HEK293 (cell line): ENCODE results near the gene DMD.
A peak's percentile ranks its signal among the peaks of the same experiment; 100 is the strongest.

Source experiments
- CTCF ChIA-PET: fragments of 350-600 bp; formaldehyde crosslinking; extraction: SDS; loops from one replicate; lab custom pipeline; 2021; ENCODE audit warnings: antibody characterized with exemption; lab: Yijun Ruan, JAX
- POLR2A ChIA-PET: fragments of 300-600 bp; formaldehyde crosslinking; extraction: SDS; loops from one replicate; lab custom pipeline; 2020; ENCODE audit warnings: antibody characterized with exemption, inconsistent platforms; lab: Yijun Ruan, JAX
- H3K27ac ChIP-seq: fragments of 200-500 bp; sonication (Bioruptor generic); 2 replicates; pipeline ENCODE4 v1.5.1; 2014; ENCODE audit warnings: low read depth, low read length, control low read depth, inconsistent platforms; ENCODE audit errors: extremely low read depth
- H3K36me3 ChIP-seq, 2 experiments: fragments of 200-500 bp in 1 of 2; sonication (Bioruptor generic) in 1 of 2; 1 replicate in 1 of 2; 2 replicates in 1 of 2; pipeline ENCODE4 v1.5.1; 2014 to 2017; ENCODE audit warnings: inconsistent platforms in 2 of 2, low read length in 2 of 2; ENCODE audit not compliant: control insufficient read depth in 2 of 2, insufficient read depth in 1 of 2
- H3K4me1 ChIP-seq: fragments of 200-500 bp; sonication (Bioruptor generic); 2 replicates; pipeline ENCODE4 v1.5.1; 2014; ENCODE audit warnings: mild to moderate bottlenecking, low read length, inconsistent platforms; ENCODE audit not compliant: control insufficient read depth, insufficient read depth
- H3K4me3 ChIP-seq: 2 replicates; pipeline ENCODE4 v1.5.1; 2011; ENCODE audit warnings: low read depth, mild to moderate bottlenecking, control low read depth, low read length, moderate library complexity
- H3K9me3 ChIP-seq: fragments of 200-500 bp; sonication (Bioruptor generic); 2 replicates; pipeline ENCODE4 v1.5.1; 2014; ENCODE audit warnings: low read depth, low read length, inconsistent platforms; ENCODE audit not compliant: control insufficient read depth, insufficient read depth
- GLIS2 ChIP-seq: fragments of 450-650 bp; formaldehyde crosslinking; IDR thresholded peaks from 2 replicates; pipeline ENCODE4 v1.5.1; 2016; ENCODE audit warnings: missing biosample characterization, missing genetic modification characterization
- TRIM28 ChIP-seq: IDR thresholded peaks from 2 replicates; pipeline ENCODE4 v1.6.1; 2011; ENCODE audit warnings: low read length, control low read depth, borderline replicate concordance
- ZFP41 ChIP-seq: fragments of 450-650 bp; formaldehyde crosslinking; IDR thresholded peaks from 2 replicates; pipeline ENCODE4 v1.5.1; 2016; ENCODE audit warnings: missing biosample characterization, missing genetic modification characterization, borderline replicate concordance
- TF ChIP-seq, protein P1 (sequence below): fragments of 450-650 bp; formaldehyde crosslinking; IDR thresholded peaks from 2 replicates; pipeline ENCODE4 v1.5.1; 2016; ENCODE audit warnings: missing biosample characterization, missing genetic modification characterization
- TF ChIP-seq, protein P2 (sequence below): fragments of 450-650 bp; formaldehyde crosslinking; optimal IDR thresholded peaks from 2 replicates; pipeline ENCODE3; 2016; ENCODE audit warnings: missing biosample characterization, mild to moderate bottlenecking, missing genetic modification characterization
- TF ChIP-seq, protein P3 (sequence below): fragments of 450-650 bp; formaldehyde crosslinking; IDR thresholded peaks from 2 replicates; pipeline ENCODE4 v1.5.1; 2016; ENCODE audit warnings: missing biosample characterization, missing genetic modification characterization
- TF ChIP-seq, protein P4 (sequence below): fragments of 450-650 bp; formaldehyde crosslinking; IDR thresholded peaks from 2 replicates; pipeline ENCODE4 v1.5.1; 2017; ENCODE audit warnings: missing biosample characterization, mild to moderate bottlenecking, missing genetic modification characterization, moderate library complexity
- TF ChIP-seq, protein P5 (sequence below): fragments of 450-650 bp; formaldehyde crosslinking; IDR thresholded peaks from 2 replicates; pipeline ENCODE4 v1.5.1; 2016; ENCODE audit warnings: missing biosample characterization, missing genetic modification characterization

Gene DMD

GRCh38 chrX:31547416-31547815 lies 1663.9 kb downstream of the DMD start (continued):
- TF ChIP-seq, protein P1, sequence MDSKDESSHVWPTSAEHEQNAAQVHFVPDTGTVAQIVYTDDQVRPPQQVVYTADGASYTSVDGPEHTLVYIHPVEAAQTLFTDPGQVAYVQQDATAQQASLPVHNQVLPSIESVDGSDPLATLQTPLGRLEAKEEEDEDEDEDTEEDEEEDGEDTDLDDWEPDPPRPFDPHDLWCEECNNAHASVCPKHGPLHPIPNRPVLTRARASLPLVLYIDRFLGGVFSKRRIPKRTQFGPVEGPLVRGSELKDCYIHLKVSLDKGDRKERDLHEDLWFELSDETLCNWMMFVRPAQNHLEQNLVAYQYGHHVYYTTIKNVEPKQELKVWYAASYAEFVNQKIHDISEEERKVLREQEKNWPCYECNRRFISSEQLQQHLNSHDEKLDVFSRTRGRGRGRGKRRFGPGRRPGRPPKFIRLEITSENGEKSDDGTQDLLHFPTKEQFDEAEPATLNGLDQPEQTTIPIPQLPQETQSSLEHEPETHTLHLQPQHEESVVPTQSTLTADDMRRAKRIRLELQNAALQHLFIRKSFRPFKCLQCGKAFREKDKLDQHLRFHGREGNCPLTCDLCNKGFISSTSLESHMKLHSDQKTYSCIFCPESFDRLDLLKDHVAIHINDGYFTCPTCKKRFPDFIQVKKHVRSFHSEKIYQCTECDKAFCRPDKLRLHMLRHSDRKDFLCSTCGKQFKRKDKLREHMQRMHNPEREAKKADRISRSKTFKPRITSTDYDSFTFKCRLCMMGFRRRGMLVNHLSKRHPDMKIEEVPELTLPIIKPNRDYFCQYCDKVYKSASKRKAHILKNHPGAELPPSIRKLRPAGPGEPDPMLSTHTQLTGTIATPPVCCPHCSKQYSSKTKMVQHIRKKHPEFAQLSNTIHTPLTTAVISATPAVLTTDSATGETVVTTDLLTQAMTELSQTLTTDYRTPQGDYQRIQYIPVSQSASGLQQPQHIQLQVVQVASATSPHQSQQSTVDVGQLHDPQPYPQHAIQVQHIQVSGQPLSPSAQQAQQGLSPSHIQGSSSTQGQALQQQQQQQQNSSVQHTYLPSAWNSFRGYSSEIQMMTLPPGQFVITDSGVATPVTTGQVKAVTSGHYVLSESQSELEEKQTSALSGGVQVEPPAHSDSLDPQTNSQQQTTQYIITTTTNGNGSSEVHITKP (tag by site-specific recombination), result no peak
- TF ChIP-seq, protein P2, sequence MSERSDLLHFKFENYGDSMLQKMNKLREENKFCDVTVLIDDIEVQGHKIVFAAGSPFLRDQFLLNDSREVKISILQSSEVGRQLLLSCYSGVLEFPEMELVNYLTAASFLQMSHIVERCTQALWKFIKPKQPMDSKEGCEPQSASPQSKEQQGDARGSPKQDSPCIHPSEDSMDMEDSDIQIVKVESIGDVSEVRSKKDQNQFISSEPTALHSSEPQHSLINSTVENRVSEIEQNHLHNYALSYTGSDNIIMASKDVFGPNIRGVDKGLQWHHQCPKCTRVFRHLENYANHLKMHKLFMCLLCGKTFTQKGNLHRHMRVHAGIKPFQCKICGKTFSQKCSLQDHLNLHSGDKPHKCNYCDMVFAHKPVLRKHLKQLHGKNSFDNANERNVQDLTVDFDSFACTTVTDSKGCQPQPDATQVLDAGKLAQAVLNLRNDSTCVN (tag by site-specific recombination), result no peak

DNA sequence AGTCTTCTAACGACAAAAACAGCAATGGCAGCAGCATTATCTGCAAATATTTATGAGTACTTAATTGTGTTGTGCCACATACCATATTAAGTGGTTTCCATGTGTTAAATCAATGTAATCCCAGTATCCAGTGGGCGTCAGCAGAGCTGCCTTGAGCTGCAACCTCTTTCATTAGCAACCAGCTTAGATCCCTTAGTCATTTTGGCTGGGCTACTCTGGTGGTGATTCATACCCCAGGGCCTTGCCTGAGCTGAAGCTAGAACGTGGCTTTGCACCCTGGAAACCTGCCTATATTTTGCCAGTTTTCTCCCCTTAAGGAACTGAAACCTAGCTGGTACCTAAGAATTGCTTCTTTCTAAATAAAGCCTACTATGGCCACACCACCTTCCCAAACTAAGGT lies 1665.2 kb downstream of the DMD start:
- peaks cover 5% of the 10 kb centered on the region; the same call in 1 of the 2 replicates for H3K4me1 ChIP-seq
- CTCF ChIA-PET, result no interaction called here
- H3K36me3 ChIP-seq, result no peaks in the 10 kb centered on the region
- H3K9me3 ChIP-seq, result no peaks in the 10 kb centered on the region
- H3K4me3 ChIP-seq, result no peak overlapping the region
- POLR2A ChIA-PET, result no interaction called here
- no peak for TF ChIP-seq ZFP41 (tag by site-specific recombination)
- TF ChIP-seq, protein P3, sequence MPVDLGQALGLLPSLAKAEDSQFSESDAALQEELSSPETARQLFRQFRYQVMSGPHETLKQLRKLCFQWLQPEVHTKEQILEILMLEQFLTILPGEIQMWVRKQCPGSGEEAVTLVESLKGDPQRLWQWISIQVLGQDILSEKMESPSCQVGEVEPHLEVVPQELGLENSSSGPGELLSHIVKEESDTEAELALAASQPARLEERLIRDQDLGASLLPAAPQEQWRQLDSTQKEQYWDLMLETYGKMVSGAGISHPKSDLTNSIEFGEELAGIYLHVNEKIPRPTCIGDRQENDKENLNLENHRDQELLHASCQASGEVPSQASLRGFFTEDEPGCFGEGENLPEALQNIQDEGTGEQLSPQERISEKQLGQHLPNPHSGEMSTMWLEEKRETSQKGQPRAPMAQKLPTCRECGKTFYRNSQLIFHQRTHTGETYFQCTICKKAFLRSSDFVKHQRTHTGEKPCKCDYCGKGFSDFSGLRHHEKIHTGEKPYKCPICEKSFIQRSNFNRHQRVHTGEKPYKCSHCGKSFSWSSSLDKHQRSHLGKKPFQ (tag by site-specific recombination), result no peak
- TF ChIP-seq, protein P4, sequence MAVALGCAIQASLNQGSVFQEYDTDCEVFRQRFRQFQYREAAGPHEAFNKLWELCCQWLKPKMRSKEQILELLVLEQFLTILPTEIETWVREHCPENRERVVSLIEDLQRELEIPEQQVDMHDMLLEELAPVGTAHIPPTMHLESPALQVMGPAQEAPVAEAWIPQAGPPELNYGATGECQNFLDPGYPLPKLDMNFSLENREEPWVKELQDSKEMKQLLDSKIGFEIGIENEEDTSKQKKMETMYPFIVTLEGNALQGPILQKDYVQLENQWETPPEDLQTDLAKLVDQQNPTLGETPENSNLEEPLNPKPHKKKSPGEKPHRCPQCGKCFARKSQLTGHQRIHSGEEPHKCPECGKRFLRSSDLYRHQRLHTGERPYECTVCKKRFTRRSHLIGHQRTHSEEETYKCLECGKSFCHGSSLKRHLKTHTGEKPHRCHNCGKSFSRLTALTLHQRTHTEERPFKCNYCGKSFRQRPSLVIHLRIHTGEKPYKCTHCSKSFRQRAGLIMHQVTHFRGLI (tag by site-specific recombination), result peak; percentile 18; the same call in 1 of the 2 replicates
- H3K27ac ChIP-seq, result no peak overlapping the region

DNA sequence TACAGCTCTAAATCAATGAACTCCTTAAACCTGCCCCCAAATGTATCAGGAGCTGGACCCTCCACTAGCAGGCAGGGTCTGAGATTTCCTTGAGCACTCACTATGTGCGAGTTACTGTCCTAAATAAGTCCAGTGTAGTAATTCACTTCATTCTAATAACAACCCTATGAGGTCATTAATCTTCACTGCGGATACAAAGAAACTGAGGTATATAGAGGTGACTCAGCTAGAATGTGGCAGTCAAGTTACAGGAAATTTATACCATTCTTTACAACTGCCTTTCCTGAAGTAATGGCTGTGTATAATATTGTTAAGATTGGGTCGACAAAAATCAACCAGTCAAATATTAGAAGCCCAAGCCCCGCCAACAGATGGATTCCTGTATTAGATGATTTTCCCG lies 1665.6 kb downstream of the DMD start:
- Histone ChIP-seq H3K36me3 (no peaks in the 10 kb centered on the region), H3K4me1 (peaks cover 5% of the 10 kb centered on the region; the same call in 1 of the 2 replicates), H3K4me3 (no peak overlapping the region), H3K9me3 (no peaks in the 10 kb centered on the region), H3K27ac (no peak overlapping the region)
- CTCF ChIA-PET, result interaction anchor here (0.6 kb wide), 1 partner anchor 120 kb away, joined by 3 read pairs; no protein-coding TSS in a partner anchor
- POLR2A ChIA-PET, result no interaction called here
- no peak for TF ChIP-seq GLIS2 (tag by site-specific recombination)
- 0 out of 2 replicates have a peak, but pooled peaks have one; percentile 4 for TF ChIP-seq TRIM28

DNA sequence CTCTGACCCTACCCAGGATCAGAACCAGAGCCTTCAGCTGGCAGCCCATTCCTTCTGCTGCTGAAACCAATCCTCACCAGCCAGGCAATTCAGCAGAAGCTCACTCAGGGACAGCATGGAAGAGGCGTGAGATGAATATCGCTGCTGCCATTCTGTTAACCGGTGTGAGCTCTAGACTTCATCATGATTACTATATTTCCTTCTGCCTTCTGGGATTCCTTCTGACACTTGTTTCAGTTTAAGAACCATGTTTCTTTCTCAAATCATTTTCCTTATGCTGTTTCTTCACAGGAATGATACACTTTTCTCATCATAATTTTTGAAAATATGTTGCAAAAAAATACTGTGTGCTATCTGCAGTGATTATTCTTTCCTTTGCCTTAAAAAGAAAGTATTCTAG lies 1666.2 kb downstream of the DMD start:
- no peaks in the 10 kb centered on the region for H3K9me3 ChIP-seq
- H3K27ac ChIP-seq, result no peak overlapping the region
- TF ChIP-seq, protein P5, sequence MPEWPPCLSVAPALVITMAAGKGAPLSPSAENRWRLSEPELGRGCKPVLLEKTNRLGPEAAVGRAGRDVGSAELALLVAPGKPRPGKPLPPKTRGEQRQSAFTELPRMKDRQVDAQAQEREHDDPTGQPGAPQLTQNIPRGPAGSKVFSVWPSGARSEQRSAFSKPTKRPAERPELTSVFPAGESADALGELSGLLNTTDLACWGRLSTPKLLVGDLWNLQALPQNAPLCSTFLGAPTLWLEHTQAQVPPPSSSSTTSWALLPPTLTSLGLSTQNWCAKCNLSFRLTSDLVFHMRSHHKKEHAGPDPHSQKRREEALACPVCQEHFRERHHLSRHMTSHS (tag by site-specific recombination), result no peak
- TF ChIP-seq TRIM28, result 0 out of 2 replicates have a peak, but pooled peaks have one; percentile 19
- POLR2A ChIA-PET, result no interaction called here
- H3K36me3 ChIP-seq, result no peaks in the 10 kb centered on the region
- peaks cover 5% of the 10 kb centered on the region; the same call in 1 of the 2 replicates for H3K4me1 ChIP-seq
- no peak overlapping the region for H3K4me3 ChIP-seq
- CTCF ChIA-PET, result interaction anchor here (0.6 kb wide), 1 partner anchor 119 kb away, joined by 3 read pairs; no protein-coding TSS in a partner anchor
